Osteoblast (primary cell): ENCODE measurements around the gene SSTR3. TPM values are rescaled to one million over a fixed set of nuclear protein-coding genes. Genes with fewer than 3 reads are reported as not detected.

Experiments used
- DNase-seq: peaks from one replicate; pipeline ENCODE4 v3.0.0; 2011; ENCODE audit warnings: low spot score, mixed read lengths; ENCODE audit not compliant: insufficient read length; ENCODE audit errors: missing footprints
- H2AFZ ChIP-seq: 2 replicates; pipeline ENCODE4 v1.6.0; 2011; ENCODE audit warnings: mild to moderate bottlenecking, low read length
- H3K27ac ChIP-seq: 2 replicates; pipeline ENCODE4 v1.5.1; 2011; ENCODE audit warnings: mild to moderate bottlenecking, low read depth, low read length, moderate library complexity
- H3K27me3 ChIP-seq: 2 replicates; pipeline ENCODE4 v1.6.0; 2012; ENCODE audit warnings: mild to moderate bottlenecking, control low read depth, inconsistent platforms, low read length, moderate library complexity; ENCODE audit not compliant: insufficient read depth
- H3K36me3 ChIP-seq: 2 replicates; pipeline ENCODE4 v1.5.1; 2011; ENCODE audit warnings: mild to moderate bottlenecking, low read length, control low read depth, moderate library complexity; ENCODE audit not compliant: insufficient read depth
- H3K4me1 ChIP-seq: 2 replicates; pipeline ENCODE4 v1.5.1; 2011; ENCODE audit warnings: mild to moderate bottlenecking, low read length, control low read depth, moderate library complexity; ENCODE audit not compliant: insufficient read depth
- H3K4me2 ChIP-seq: 2 replicates; pipeline ENCODE4 v1.6.0; 2011; ENCODE audit warnings: mild to moderate bottlenecking, low read length; ENCODE audit not compliant: insufficient read depth
- H3K4me3 ChIP-seq: fragments of 200-600 bp; sonication (generic); 3 replicates; pipeline ENCODE4 v1.5.1; 2012; ENCODE audit warnings: mild to moderate bottlenecking, low read length, inconsistent platforms; ENCODE audit not compliant: insufficient read depth
- H3K79me2 ChIP-seq: 2 replicates; pipeline ENCODE4 v1.6.0; 2012; ENCODE audit warnings: mild to moderate bottlenecking, low read length, control low read depth, inconsistent platforms; ENCODE audit not compliant: insufficient read depth
- H3K9me3 ChIP-seq: 2 replicates; pipeline ENCODE4 v1.5.1; 2011; ENCODE audit warnings: low read depth, low read length, control low read depth
- H4K20me1 ChIP-seq: 2 replicates; pipeline ENCODE4 v1.6.0; 2012; ENCODE audit warnings: mild to moderate bottlenecking, low read length, control low read depth; ENCODE audit not compliant: insufficient read depth
- CTCF ChIP-seq: IDR thresholded peaks from 2 replicates; pipeline ENCODE4 v1.5.1; 2011; ENCODE audit warnings: mild to moderate bottlenecking, low read depth, low read length, moderate library complexity; ENCODE audit errors: extremely low read depth
- total RNA-seq: library from RNA; depleted of rRNA; stranded (reverse); fragments of >200 nt; gene quantifications from 2 replicates; pipeline ENCODE4 v1.2.3, GENCODE V29; 2012

The SSTR3 gene
- total RNA-seq, 1 donor = not detected

GRCh38 chr22:37258753-37259401 lies 46.6 kb upstream of the SSTR3 start:
- H3K4me1 ChIP-seq = peaks cover 21% of the 10 kb centered on the region
- no peak overlapping the region for H3K27ac ChIP-seq
- no peak overlapping the region for H3K4me3 ChIP-seq
- H3K9me3 ChIP-seq = peaks cover 3% of the 10 kb centered on the region
- no peaks in the 10 kb centered on the region for H3K36me3 ChIP-seq
- H4K20me1 ChIP-seq = no peaks in the 10 kb centered on the region
- TF ChIP-seq CTCF = no peak
- no peak overlapping the region for H3K4me2 ChIP-seq
- H3K79me2 ChIP-seq = no peaks in the 10 kb centered on the region
- no peak for DNase-seq
- H3K27me3 ChIP-seq = peaks cover 22% of the 10 kb centered on the region
- no peak overlapping the region for H2AFZ ChIP-seq

- Histone ChIP-seq H3K79me2 (no peaks in the 10 kb centered on the region), H3K4me3 (no peak overlapping the region), H3K27ac (no peak overlapping the region), H3K36me3 (no peaks in the 10 kb centered on the region), H3K4me1 (peaks cover 21% of the 10 kb centered on the region), H2AFZ (no peak overlapping the region), H3K4me2 (no peak overlapping the region), H3K27me3 (peaks cover 22% of the 10 kb centered on the region), H3K9me3 (no peaks in the 10 kb centered on the region), H4K20me1 (no peaks in the 10 kb centered on the region)
- TF ChIP-seq CTCF = no peak
- DNase-seq = no peak
These were observed 45.9 kb upstream of the SSTR3 start for GRCh38 chr22:37258005-37258752.

DNA sequence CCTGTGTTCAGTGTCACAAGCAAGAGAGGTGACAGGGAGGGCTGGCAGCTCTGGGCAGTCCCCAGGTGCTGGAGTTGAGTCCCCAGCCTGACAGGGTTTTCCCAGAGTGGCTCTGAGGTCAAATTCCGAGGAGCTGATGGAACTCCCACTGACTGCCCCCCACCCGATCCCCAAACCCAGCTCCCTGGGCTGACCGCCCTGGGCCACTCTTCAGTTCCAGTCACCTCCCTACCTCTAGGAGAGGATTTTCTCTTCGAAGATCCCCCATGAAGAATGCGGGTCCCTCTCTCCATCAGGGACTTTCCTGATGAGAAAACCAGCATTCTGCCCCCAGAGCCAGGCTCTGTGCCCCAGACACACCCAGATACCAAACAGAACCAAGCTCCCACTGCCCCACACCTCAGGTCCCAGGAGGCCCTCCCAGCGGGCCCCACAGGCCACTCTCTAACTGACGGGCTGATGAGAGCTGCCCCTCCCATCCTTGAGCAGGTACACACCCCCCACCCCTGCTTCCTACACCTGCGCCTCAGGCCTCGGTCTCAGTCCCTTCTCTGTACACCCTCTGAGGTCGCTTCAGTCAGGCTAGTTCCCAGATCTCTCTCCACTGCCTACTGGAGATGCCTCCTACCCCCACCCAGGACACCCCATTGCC lies 43.9 kb upstream of the SSTR3 start:
- Histone ChIP-seq H3K27me3 (peaks cover 15% of the 10 kb centered on the region), H3K27ac (no peak overlapping the region), H3K4me1 (peaks cover 21% of the 10 kb centered on the region), H3K4me3 (no peak overlapping the region), H3K36me3 (no peaks in the 10 kb centered on the region), H3K9me3 (no peaks in the 10 kb centered on the region), H3K79me2 (no peaks in the 10 kb centered on the region), H2AFZ (no peak overlapping the region), H3K4me2 (no peak overlapping the region), H4K20me1 (no peaks in the 10 kb centered on the region)
- no peak for DNase-seq
- no peak for TF ChIP-seq CTCF

- Histone ChIP-seq H2AFZ (no peak overlapping the region), H3K9me3 (no peaks in the 10 kb centered on the region), H3K27ac (no peak overlapping the region), H3K36me3 (no peaks in the 10 kb centered on the region), H3K27me3 (peaks cover 14% of the 10 kb centered on the region), H4K20me1 (no peaks in the 10 kb centered on the region), H3K79me2 (no peaks in the 10 kb centered on the region), H3K4me2 (no peak overlapping the region), H3K4me3 (no peak overlapping the region), H3K4me1 (peaks cover 21% of the 10 kb centered on the region)
- DNase-seq = no peak
- no peak for TF ChIP-seq CTCF
These were observed 43.3 kb upstream of the SSTR3 start for GRCh38 chr22:37255558-37256006.
